Heart left ventricle (tissue), 13 donors: ENCODE results near the gene CLNK.

Source experiments
- CTCF ChIP-seq, 12 donors: fragments of 200-600 bp; sonication (generic) in 4 of 12; IDR thresholded peaks; one replicate each; pipeline versions ENCODE4 v1.5.0 to v1.8.0; 2018 to 2022; ENCODE audit warnings: antibody characterized with exemption in 12 of 12, mild to moderate bottlenecking in 5 of 12
- POLR2A ChIP-seq, 2 donors: fragments of 450-650 bp; IDR thresholded peaks; one replicate each; pipeline ENCODE4 v1.6.1; 2017; ENCODE audit warnings: antibody characterized with exemption in 2 of 2, mild to moderate bottlenecking in 2 of 2, moderate library complexity in 2 of 2
- donor health status: ischemic (EF 13 %, LVEDD 7.1; RV severe dilation, severe dysfunction).
- donor health status: DM: no; HTN: yes; CAD: no.
- donor health status: DM: no; HTN: no; CAD: no.
- donor health status: ischemic (EF 25% LVEDD 6.9; RV normal size, moderate dysfunction).
- donor health status: ischemic (EF 25% LVEDD 5.7; RV mildly dilated, moderate dysfunction).
- donor health status: ischemic (EF 35%, LVEDD 5.7; RV mildly dilated, moderate dysfunction).
- donor health status: nonischemic (EF 11% LVEDD 7.7; RV severe dilation, severe dysfunction).
- donor health status: DM: yes; HTN: yes; CAD: no.
- donor health status: PGD.
- donor health status: ischemic (EF 29% LVEDD 5.4; RV normal size, mild dysfunction).
- donor health status: nonischemic (EF 23%, LVEDD 6.1; RV moderate dilation, normal function).

- TF ChIP-seq CTCF (IDR thresholded peaks at IDR 0.05) (no peak), POLR2A (IDR thresholded peaks at IDR 0.05) (no peak)
Observed at GRCh38 chr4:10596586-10597290, 87.8 kb downstream of the CLNK start.
